Measurements from ENCODE around the gene MRPL24. TPM values are rescaled to one million over a fixed set of nuclear protein-coding genes. Genes with fewer than 3 reads are reported as not detected.

The MRPL24 gene
- total and polyA plus RNA-seq, 9 of the 15 experiments (the other 6 are each of a cell fraction or from before 2014, with no cell fraction given): 74.3 to 267 (median 113) TPM

- TF ChIP-seq MCM3 (IDR thresholded peaks at IDR 0.05) (no peak), NR2C1 (IDR thresholded peaks at IDR 0.05) (no peak), NR2C1 (tag; IDR thresholded peaks at IDR 0.05) (no peak), ZBTB9 (CRISPR knock-in tag; IDR thresholded peaks at IDR 0.05) (no peak), KLF1 (tag; IDR thresholded peaks at IDR 0.05) (no peak), JUND (IDR thresholded peaks at IDR 0.05; ENCODE audit: borderline replicate concordance, low read depth, low read length) (no peak), JUND (tag; IDR thresholded peaks at IDR 0.05; ENCODE audit: borderline replicate concordance, low read depth, low read length) (no peak), NUFIP1 (IDR thresholded peaks at IDR 0.05; ENCODE audit: partially characterized antibody) (no peak), ZNF668 (CRISPR knock-in tag; IDR thresholded peaks at IDR 0.05) (no peak), POLR2B (IDR thresholded peaks at IDR 0.05; ENCODE audit: low read depth, partially characterized antibody) (peak; percentile 89), SNIP1 (IDR thresholded peaks at IDR 0.05; ENCODE audit: low read depth) (peak; percentile 15; the same call in 1 of the 2 replicates), ZNF764 (CRISPR knock-in tag; IDR thresholded peaks at IDR 0.05; ENCODE audit: low read depth) (no peak), CBX3 (IDR thresholded peaks at IDR 0.05; ENCODE audit: borderline replicate concordance in 1 of 2, low read length in 2 of 2) (no peak), HLTF (IDR thresholded peaks at IDR 0.05) (peak; percentile 81; the same call in 1 of the 2 replicates), TCFL5 (CRISPR knock-in tag; conservative IDR thresholded peaks at IDR 0.05) (no peak), GTF2E2 (tag; IDR thresholded peaks at IDR 0.05) (no peak), SMAD2 (IDR thresholded peaks at IDR 0.05; ENCODE audit: low read depth, low read length) (no peak), CREB3L1 (IDR thresholded peaks at IDR 0.05; ENCODE audit: borderline replicate concordance, low read depth) (no peak)
- TF ChIP-seq, protein P1, sequence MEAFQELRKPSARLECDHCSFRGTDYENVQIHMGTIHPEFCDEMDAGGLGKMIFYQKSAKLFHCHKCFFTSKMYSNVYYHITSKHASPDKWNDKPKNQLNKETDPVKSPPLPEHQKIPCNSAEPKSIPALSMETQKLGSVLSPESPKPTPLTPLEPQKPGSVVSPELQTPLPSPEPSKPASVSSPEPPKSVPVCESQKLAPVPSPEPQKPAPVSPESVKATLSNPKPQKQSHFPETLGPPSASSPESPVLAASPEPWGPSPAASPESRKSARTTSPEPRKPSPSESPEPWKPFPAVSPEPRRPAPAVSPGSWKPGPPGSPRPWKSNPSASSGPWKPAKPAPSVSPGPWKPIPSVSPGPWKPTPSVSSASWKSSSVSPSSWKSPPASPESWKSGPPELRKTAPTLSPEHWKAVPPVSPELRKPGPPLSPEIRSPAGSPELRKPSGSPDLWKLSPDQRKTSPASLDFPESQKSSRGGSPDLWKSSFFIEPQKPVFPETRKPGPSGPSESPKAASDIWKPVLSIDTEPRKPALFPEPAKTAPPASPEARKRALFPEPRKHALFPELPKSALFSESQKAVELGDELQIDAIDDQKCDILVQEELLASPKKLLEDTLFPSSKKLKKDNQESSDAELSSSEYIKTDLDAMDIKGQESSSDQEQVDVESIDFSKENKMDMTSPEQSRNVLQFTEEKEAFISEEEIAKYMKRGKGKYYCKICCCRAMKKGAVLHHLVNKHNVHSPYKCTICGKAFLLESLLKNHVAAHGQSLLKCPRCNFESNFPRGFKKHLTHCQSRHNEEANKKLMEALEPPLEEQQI (IDR thresholded peaks at IDR 0.05): no peak
Observed at GRCh38 chr1:156692925-156693847, 47.7 kb downstream of the MRPL24 start (continued).
